GM12878 (cell line): Measurements from ENCODE around the gene RAE1. TPM values are rescaled to one million over a fixed set of nuclear protein-coding genes. Genes with fewer than 3 reads are reported as not detected.
A peak's percentile ranks its signal among the peaks of the same experiment; 100 is the strongest.

ENCODE experiments used
- CEBPB ChIP-seq, 2 experiments: fragments of 150-350 bp in 1 of 2; IDR thresholded peaks; 2 replicates each; pipeline ENCODE4 v1.6.1; 2012 to 2014; ENCODE audit warnings: low read depth in 2 of 2, low read length in 2 of 2, borderline replicate concordance in 1 of 2, inconsistent platforms in 1 of 2
- CHD2 ChIP-seq: IDR thresholded peaks from 2 replicates; pipeline ENCODE4 v1.6.1; 2011; ENCODE audit warnings: low read depth, low read length, improper control_type of control experiment, borderline replicate concordance
- GABPA ChIP-seq: IDR thresholded peaks from 2 replicates; pipeline ENCODE4 v1.6.1; 2014; ENCODE audit warnings: antibody characterized with exemption, low read depth, mild to moderate bottlenecking, inconsistent platforms
- HDAC6 ChIP-seq: fragments of 200-600 bp; sonication (generic); IDR thresholded peaks from one replicate; pipeline ENCODE4 v1.8.0; 2017; ENCODE audit warnings: antibody characterized with exemption; ENCODE audit not compliant: unreplicated experiment
- HDGF ChIP-seq: fragments of 450-650 bp; IDR thresholded peaks from 2 replicates; pipeline ENCODE4 v1.6.1; 2016; ENCODE audit warnings: antibody characterized with exemption
- IKZF1 ChIP-seq: fragments of 450-650 bp; conservative IDR thresholded peaks from 2 replicates; pipeline ENCODE4 v1.6.1; 2017; ENCODE audit warnings: antibody characterized with exemption, mild to moderate bottlenecking
- IRF3 ChIP-seq: fragments of 450-650 bp; IDR thresholded peaks from 2 replicates; pipeline ENCODE4 v1.6.1; 2014; ENCODE audit warnings: mild to moderate bottlenecking
- KDM1A ChIP-seq: fragments of 200-600 bp; sonication (generic); IDR thresholded peaks from 2 replicates; pipeline ENCODE4 v1.6.1; 2016; ENCODE audit warnings: borderline replicate concordance
- MAX ChIP-seq: IDR thresholded peaks from 2 replicates; pipeline ENCODE4 v1.6.1; 2012; ENCODE audit warnings: low read depth, low read length, improper control_type of control experiment
- MYC ChIP-seq: IDR thresholded peaks from 2 replicates; pipeline ENCODE4 v1.6.1; 2011; ENCODE audit warnings: mild to moderate bottlenecking, low read length, moderate library complexity, inconsistent platforms; ENCODE audit not compliant: insufficient read depth, insufficient replicate concordance, insufficient read length, severe bottlenecking
- NFYB ChIP-seq: IDR thresholded peaks from 2 replicates; pipeline ENCODE4 v1.6.1; 2011; ENCODE audit warnings: low read depth, mild to moderate bottlenecking, low read length, improper control_type of control experiment, moderate library complexity; ENCODE audit not compliant: insufficient read depth
- NKRF ChIP-seq: fragments of 450-650 bp; conservative IDR thresholded peaks from 2 replicates; pipeline ENCODE4 v1.6.1; 2017; ENCODE audit warnings: mild to moderate bottlenecking, moderate library complexity
- SREBF1 ChIP-seq: IDR thresholded peaks from 2 replicates; pipeline ENCODE4 v1.6.1; 2012; ENCODE audit warnings: mild to moderate bottlenecking, low read length
- SUZ12 ChIP-seq: fragments of 200-600 bp; sonication (generic); IDR thresholded peaks from one replicate; pipeline ENCODE4 v1.6.1; 2018; ENCODE audit warnings: antibody characterized with exemption, mild to moderate bottlenecking; ENCODE audit not compliant: unreplicated experiment
- USF1 ChIP-seq: IDR thresholded peaks from 2 replicates; pipeline ENCODE4 v1.6.1; 2011; ENCODE audit warnings: borderline replicate concordance, low read depth, mild to moderate bottlenecking, moderate library complexity, mixed read lengths, low read length; ENCODE audit not compliant: insufficient read depth; ENCODE audit errors: extremely low read length
- ZBTB11 ChIP-seq: fragments of 450-650 bp; formaldehyde crosslinking; IDR thresholded peaks from 2 replicates; pipeline ENCODE4 v1.5.0; 2022; ENCODE audit warnings: mild to moderate bottlenecking, missing genetic modification characterization
- ZBTB33 ChIP-seq: fragments of 450-650 bp; IDR thresholded peaks from 2 replicates; pipeline ENCODE4 v1.6.1; 2017; ENCODE audit warnings: mild to moderate bottlenecking
- polyA plus RNA-seq, 11 experiments: library from polyadenylated mRNA; depleted of rRNA in 4 of 11; unstranded in 6 of 11; stranded (reverse) in 5 of 11; fragments of >200 nt; fragmentation: Nextera tagmentation in 4 of 11; fragmentation: Illumina TruSeq in 1 of 11; extraction: Ambion mirVana in 4 of 11; extraction: Trizol in 1 of 11; gene quantifications; 1 replicate in 1 of 11; 2 replicates in 10 of 11; pipeline versions ENCODE4 v1.2.1 to v1.2.3, GENCODE V29; 2011 to 2016; ENCODE audit warnings: inconsistent platforms in 2 of 11, missing spikeins in 2 of 11, low read depth in 1 of 11
- total RNA-seq, 4 experiments: library from RNA; depleted of rRNA in 3 of 4; stranded (reverse); fragments of >200 nt in 3 of 4; fragmentation: Illumina TruSeq in 1 of 4; extraction: Trizol in 1 of 4; gene quantifications; 2 replicates each; pipeline versions ENCODE4 v1.2.1 to v1.2.3, GENCODE V29; 2013 to 2021

The RAE1 gene
- total and polyA plus RNA-seq, 10 of the 15 experiments (the other 5 are each of a cell fraction or from before 2014, with no cell fraction given) = 28.7 to 107 (median 49.3) TPM

- peak; percentile 82 for TF ChIP-seq NKRF
- TF ChIP-seq MAX = 0 out of 2 replicates have a peak, but pooled peaks have one; percentile 37
- no peak for TF ChIP-seq CEBPB (IDR thresholded peaks at IDR 0.05; ENCODE audit: borderline replicate concordance in 1 of 2, low read depth in 2 of 2, low read length in 2 of 2)
- TF ChIP-seq SREBF1 = no peak
- no peak for TF ChIP-seq GABPA
- TF ChIP-seq SUZ12 = no peak
- no peak for TF ChIP-seq IRF3
- no peak for TF ChIP-seq CHD2
- peak; percentile 30; the same call in 1 of the 2 replicates for TF ChIP-seq IKZF1
- TF ChIP-seq ZBTB11 (CRISPR knock-in tag) = no peak
- TF ChIP-seq ZBTB33 = no peak
- TF ChIP-seq USF1 = no peak
- TF ChIP-seq HDAC6 = no peak
- TF ChIP-seq MYC = no peak
- no peak for TF ChIP-seq NFYB
- no peak for TF ChIP-seq KDM1A
- no peak for TF ChIP-seq HDGF
Observed at GRCh38 chr20:57388953-57389694, 38.1 kb downstream of the RAE1 start (continued).
